HCT116 (cell line): Measurements from ENCODE around the gene EFHD1. TPM values are rescaled to one million over a fixed set of nuclear protein-coding genes. Genes with fewer than 3 reads are reported as not detected.

Source experiments
- ATAC-seq: fragments of 200-7000 bp; cut with Tn5 transposase; 2 replicates; pipeline ENCODE4 v1.9.1; 2020; ENCODE audit warnings: mild to moderate bottlenecking, moderate library complexity
- BruUV-seq: library from RNA; stranded (reverse); fragments of 400-500 nt; replicated peaks from 2 replicates; lab custom pipeline; 2021; lab: Mats Ljungman, UMichigan
- CTCF ChIA-PET: fragments of 300-600 bp; sonication (Branson Sonifier 250); formaldehyde crosslinking; loops from one replicate; lab custom pipeline; 2021; ENCODE audit warnings: antibody characterized with exemption; lab: Charles Lee
- POLR2A ChIA-PET: fragments of 300-600, 350-600 bp; sonication (Branson Sonifier 250); formaldehyde crosslinking; loops from one replicate; lab custom pipeline; 2021; ENCODE audit warnings: antibody characterized with exemption; lab: Charles Lee
- RAD21 ChIA-PET, 2 experiments: fragments of 300-600 bp; sonication (Branson Sonifier 250); formaldehyde crosslinking; loops; one replicate each; lab custom pipeline; 2023; ENCODE audit warnings: low total read pairs in 2 of 2; ENCODE audit not compliant: uncharacterized antibody in 2 of 2, unreplicated experiment in 2 of 2, low non-redundant PET in 1 of 2; lab: Charles Lee
- DNase-seq: peaks from one replicate; pipeline ENCODE4 v3.0.0-alpha.2; 2010; ENCODE audit warnings: low read depth, low spot score
- H2AFZ ChIP-seq: fragments of 200-600 bp; shearing (Covaris generic), sonication (generic); 2 replicates; pipeline ENCODE4 v1.6.1; 2017; ENCODE audit warnings: low read depth, mixed run types, mixed read lengths, antibody characterized with exemption, low read length; ENCODE audit not compliant: poor library complexity, severe bottlenecking
- H3K27ac ChIP-seq: 2 replicates; pipeline ENCODE4 v1.5.1; 2012; ENCODE audit warnings: low read depth, low read length
- H3K27me3 ChIP-seq: fragments of 200-600 bp; sonication (generic); 2 replicates; pipeline ENCODE4 v1.6.1; 2016; ENCODE audit warnings: mixed run types, low read length, mixed read lengths; ENCODE audit not compliant: insufficient read depth
- H3K36me3 ChIP-seq, 2 experiments: fragments of 200-500 bp in 1 of 2; fragments of 200-600 bp in 1 of 2; sonication (Bioruptor generic) in 1 of 2; sonication (generic) in 1 of 2; 2 replicates each; pipeline versions ENCODE4 v1.5.1 to v1.6.1; 2014 to 2016; ENCODE audit warnings: low read length in 2 of 2, inconsistent platforms in 1 of 2, mixed read lengths in 1 of 2, mixed run types in 1 of 2; ENCODE audit not compliant: insufficient read depth in 2 of 2, control insufficient read depth in 1 of 2
- H3K4me1 ChIP-seq, 2 experiments: fragments of 200-600 bp in 1 of 2; sonication (generic) in 1 of 2; 2 replicates each; pipeline versions ENCODE4 v1.5.1 to v1.6.1; 2012 to 2017; ENCODE audit warnings: low read length in 2 of 2, inconsistent platforms in 1 of 2, mild to moderate bottlenecking in 1 of 2, mixed read lengths in 1 of 2, mixed run types in 1 of 2, moderate library complexity in 1 of 2; ENCODE audit not compliant: insufficient read depth in 2 of 2, control insufficient read depth in 1 of 2
- H3K4me2 ChIP-seq: fragments of 200-600 bp; sonication (generic); 2 replicates; pipeline ENCODE4 v1.6.1; 2017; ENCODE audit warnings: mixed run types, low read length, mixed read lengths
- H3K4me3 ChIP-seq, 2 experiments: fragments of 200-600 bp in 1 of 2; sonication (generic) in 1 of 2; replicated peaks in 1 of 2; 2 replicates each; pipeline ENCODE4 v1.5.1; 2011 to 2016; ENCODE audit warnings: low read length in 2 of 2, control low read depth in 1 of 2, low read depth in 1 of 2, mild to moderate bottlenecking in 1 of 2, mixed read lengths in 1 of 2, mixed run types in 1 of 2
- H3K79me2 ChIP-seq: fragments of 200-600 bp; sonication (generic); 2 replicates; pipeline ENCODE4 v1.6.1; 2017; ENCODE audit warnings: mild to moderate bottlenecking, mixed run types, low read length, moderate library complexity, mixed read lengths; ENCODE audit not compliant: insufficient read depth
- H3K9ac ChIP-seq: fragments of 200-600 bp; sonication (generic); 2 replicates; pipeline ENCODE4 v1.6.1; 2016; ENCODE audit warnings: low read length, mixed read lengths
- H3K9me2 ChIP-seq: fragments of 200-600 bp; sonication (generic), shearing (Covaris generic); 2 replicates; pipeline ENCODE4 v1.6.1; 2017; ENCODE audit warnings: mixed run types, mild to moderate bottlenecking, moderate library complexity; ENCODE audit not compliant: insufficient read depth
- H3K9me3 ChIP-seq, 2 experiments: fragments of 200-500 bp in 1 of 2; fragments of 200-600 bp in 1 of 2; sonication (Bioruptor generic) in 1 of 2; sonication (generic) in 1 of 2; 2 replicates each; pipeline ENCODE4 v1.6.1; 2014 to 2017; ENCODE audit warnings: low read length in 2 of 2, mixed read lengths in 2 of 2, inconsistent platforms in 1 of 2, low read depth in 1 of 2, mild to moderate bottlenecking in 1 of 2, mixed run types in 1 of 2, moderate library complexity in 1 of 2; ENCODE audit not compliant: control insufficient read depth in 1 of 2, insufficient read depth in 1 of 2
- H4K20me1 ChIP-seq: fragments of 200-600 bp; sonication (generic), shearing (Covaris generic); 2 replicates; pipeline ENCODE4 v1.6.1; 2017; ENCODE audit warnings: mixed run types, mild to moderate bottlenecking, moderate library complexity; ENCODE audit not compliant: insufficient read depth
- CBX3 ChIP-seq: IDR thresholded peaks from 2 replicates; pipeline ENCODE4 v1.6.1; 2012; ENCODE audit warnings: low read depth
- CEBPB ChIP-seq: IDR thresholded peaks from 2 replicates; pipeline ENCODE4 v1.6.1; 2012; ENCODE audit warnings: low read depth
- ELF1 ChIP-seq: IDR thresholded peaks from 2 replicates; pipeline ENCODE4 v1.6.1; 2012; ENCODE audit warnings: low read depth, borderline replicate concordance
- EZH2 ChIP-seq: fragments of 200-600 bp; sonication (generic); IDR thresholded peaks from 2 replicates; pipeline ENCODE4 v1.6.1; 2017; ENCODE audit warnings: antibody characterized with exemption, mixed run types
- EZH2phosphoT487 ChIP-seq: fragments of 200-600 bp; IDR thresholded peaks from 2 replicates; pipeline ENCODE4 v1.6.1; 2018; ENCODE audit warnings: antibody characterized with exemption, borderline replicate concordance
- FOSL1 ChIP-seq: IDR thresholded peaks from 2 replicates; pipeline ENCODE4 v1.6.1; 2012; ENCODE audit warnings: low read depth
- JUND ChIP-seq: IDR thresholded peaks from 2 replicates; pipeline ENCODE4 v1.6.1; 2012
- POLR2A ChIP-seq: IDR thresholded peaks from 2 replicates; pipeline ENCODE4 v1.7.0; 2011; ENCODE audit warnings: borderline replicate concordance; ENCODE audit not compliant: insufficient read depth, insufficient read length; ENCODE audit errors: extremely low read depth
- POLR2AphosphoS5 ChIP-seq: IDR thresholded peaks from 2 replicates; pipeline ENCODE4 v1.6.1; 2011; ENCODE audit warnings: mild to moderate bottlenecking, low read depth, low read length, moderate library complexity
- SP1 ChIP-seq: IDR thresholded peaks from 2 replicates; pipeline ENCODE4 v1.6.1; 2012; ENCODE audit warnings: low read depth
- TCF7L2 ChIP-seq: IDR thresholded peaks from 2 replicates; pipeline ENCODE4 v1.7.0; 2011; ENCODE audit warnings: borderline replicate concordance, inconsistent platforms; ENCODE audit not compliant: insufficient read depth, insufficient read length; ENCODE audit errors: extremely low read depth
- YY1 ChIP-seq: IDR thresholded peaks from 2 replicates; pipeline ENCODE4 v1.6.1; 2011; ENCODE audit warnings: low read length, low read depth, moderate library complexity, mild to moderate bottlenecking; ENCODE audit not compliant: insufficient replicate concordance; ENCODE audit errors: extremely low read depth
- ZNF274 ChIP-seq: fragments of 200-500 bp; sonication (Bioruptor generic); IDR thresholded peaks from 2 replicates; pipeline ENCODE4 v1.6.1; 2014; ENCODE audit warnings: mild to moderate bottlenecking, low read depth, low read length, inconsistent platforms
- intact Hi-C: fragments of 100-400 bp; cut with micrococcal nuclease; formaldehyde crosslinking; loops from 2 replicates; pipeline ENCODE4 v1.10.0; 2022
- total RNA-seq: library from RNA; stranded (reverse); gene quantifications from one replicate; pipeline ENCODE4 v1.2.1, GENCODE V29; 2021; ENCODE audit not compliant: unreplicated experiment
- TF ChIP-seq, protein P1 (sequence below): IDR thresholded peaks from 2 replicates; pipeline ENCODE4 v1.6.1; 2012; ENCODE audit warnings: low read depth
- TF ChIP-seq, protein P2 (sequence below): IDR thresholded peaks from 2 replicates; pipeline ENCODE4 v1.6.1; 2012
- TF ChIP-seq, protein P3 (sequence below), 3 experiments: fragments of 200-600 bp in 1 of 3; sonication (generic) in 1 of 3; IDR thresholded peaks in 2 of 3; conservative IDR thresholded peaks in 1 of 3; 2 replicates each; pipeline ENCODE4 v1.5.1; 2012 to 2017; ENCODE audit warnings: low read depth in 2 of 3, low read length in 2 of 3, antibody characterized with exemption in 1 of 3, borderline replicate concordance in 1 of 3, control low read depth in 1 of 3, mild to moderate bottlenecking in 1 of 3, mixed read lengths in 1 of 3, mixed run types in 1 of 3, moderate library complexity in 1 of 3; ENCODE audit not compliant: insufficient read depth in 1 of 3
- TF ChIP-seq, protein P4 (sequence below): IDR thresholded peaks from 2 replicates; pipeline ENCODE4 v1.6.1; 2011; ENCODE audit warnings: mild to moderate bottlenecking, low read length, moderate library complexity; ENCODE audit not compliant: insufficient replicate concordance; ENCODE audit errors: extremely low read depth
- TF ChIP-seq, protein P5 (sequence below): IDR thresholded peaks from 2 replicates; pipeline ENCODE4 v1.6.1; 2012

Gene EFHD1
- total RNA-seq, 1 experiment from 2014 or later = 0.52 TPM

DNA sequence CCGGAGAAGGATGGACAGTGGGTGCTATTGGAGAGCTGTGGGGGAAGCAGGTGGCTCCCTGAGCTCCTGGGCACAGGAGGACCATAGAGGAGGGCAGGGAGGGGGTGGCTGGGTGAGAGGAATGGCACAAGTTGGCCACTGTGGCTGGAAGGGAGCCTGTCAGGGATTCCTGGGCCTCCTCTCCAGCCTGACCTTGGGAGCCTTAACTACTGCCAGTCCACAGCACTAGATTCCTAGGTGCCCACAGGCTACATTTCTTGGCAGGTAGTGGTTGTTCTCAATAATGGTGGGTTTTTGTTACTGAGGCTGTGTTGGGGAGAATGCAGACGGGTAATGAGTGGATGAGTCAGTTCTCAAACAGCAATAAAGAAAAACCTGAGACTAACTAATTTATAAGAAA lies 26.0 kb downstream of the EFHD1 start:
- Histone ChIP-seq H3K4me2 (no peak overlapping the region), H3K9me2 (no peaks in the 10 kb centered on the region), H3K4me1 (peaks cover 2 to 9% of the 10 kb centered on the region in 2 experiments; a peak in 1 of 4 replicates), H4K20me1 (no peaks in the 10 kb centered on the region), H3K9me3 (no peaks in the 10 kb centered on the region), H3K36me3 (no peaks in the 10 kb centered on the region), H3K4me3 (no peak overlapping the region), H3K79me2 (no peaks in the 10 kb centered on the region), H3K9ac (no peak overlapping the region), H3K27me3 (no peaks in the 10 kb centered on the region), H2AFZ (no peak overlapping the region), H3K27ac (no peak overlapping the region)
- DNase-seq (no peak), ATAC-seq (no peak)
- ChIA-PET RAD21 (no interaction called here), POLR2A (no interaction called here), CTCF (no interaction called here)
- intact Hi-C loops = no loop called here
- no peak for TF ChIP-seq POLR2A
- TF ChIP-seq CEBPB = no peak
- no peak for TF ChIP-seq YY1
- no peak for TF ChIP-seq POLR2AphosphoS5
- TF ChIP-seq, protein P1, sequence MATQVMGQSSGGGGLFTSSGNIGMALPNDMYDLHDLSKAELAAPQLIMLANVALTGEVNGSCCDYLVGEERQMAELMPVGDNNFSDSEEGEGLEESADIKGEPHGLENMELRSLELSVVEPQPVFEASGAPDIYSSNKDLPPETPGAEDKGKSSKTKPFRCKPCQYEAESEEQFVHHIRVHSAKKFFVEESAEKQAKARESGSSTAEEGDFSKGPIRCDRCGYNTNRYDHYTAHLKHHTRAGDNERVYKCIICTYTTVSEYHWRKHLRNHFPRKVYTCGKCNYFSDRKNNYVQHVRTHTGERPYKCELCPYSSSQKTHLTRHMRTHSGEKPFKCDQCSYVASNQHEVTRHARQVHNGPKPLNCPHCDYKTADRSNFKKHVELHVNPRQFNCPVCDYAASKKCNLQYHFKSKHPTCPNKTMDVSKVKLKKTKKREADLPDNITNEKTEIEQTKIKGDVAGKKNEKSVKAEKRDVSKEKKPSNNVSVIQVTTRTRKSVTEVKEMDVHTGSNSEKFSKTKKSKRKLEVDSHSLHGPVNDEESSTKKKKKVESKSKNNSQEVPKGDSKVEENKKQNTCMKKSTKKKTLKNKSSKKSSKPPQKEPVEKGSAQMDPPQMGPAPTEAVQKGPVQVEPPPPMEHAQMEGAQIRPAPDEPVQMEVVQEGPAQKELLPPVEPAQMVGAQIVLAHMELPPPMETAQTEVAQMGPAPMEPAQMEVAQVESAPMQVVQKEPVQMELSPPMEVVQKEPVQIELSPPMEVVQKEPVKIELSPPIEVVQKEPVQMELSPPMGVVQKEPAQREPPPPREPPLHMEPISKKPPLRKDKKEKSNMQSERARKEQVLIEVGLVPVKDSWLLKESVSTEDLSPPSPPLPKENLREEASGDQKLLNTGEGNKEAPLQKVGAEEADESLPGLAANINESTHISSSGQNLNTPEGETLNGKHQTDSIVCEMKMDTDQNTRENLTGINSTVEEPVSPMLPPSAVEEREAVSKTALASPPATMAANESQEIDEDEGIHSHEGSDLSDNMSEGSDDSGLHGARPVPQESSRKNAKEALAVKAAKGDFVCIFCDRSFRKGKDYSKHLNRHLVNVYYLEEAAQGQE = no peak
- TF ChIP-seq FOSL1 = no peak
- TF ChIP-seq TCF7L2 = no peak
- TF ChIP-seq, protein P2, sequence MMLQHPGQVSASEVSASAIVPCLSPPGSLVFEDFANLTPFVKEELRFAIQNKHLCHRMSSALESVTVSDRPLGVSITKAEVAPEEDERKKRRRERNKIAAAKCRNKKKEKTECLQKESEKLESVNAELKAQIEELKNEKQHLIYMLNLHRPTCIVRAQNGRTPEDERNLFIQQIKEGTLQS = no peak
- no peak for TF ChIP-seq EZH2
- TF ChIP-seq, protein P3, sequence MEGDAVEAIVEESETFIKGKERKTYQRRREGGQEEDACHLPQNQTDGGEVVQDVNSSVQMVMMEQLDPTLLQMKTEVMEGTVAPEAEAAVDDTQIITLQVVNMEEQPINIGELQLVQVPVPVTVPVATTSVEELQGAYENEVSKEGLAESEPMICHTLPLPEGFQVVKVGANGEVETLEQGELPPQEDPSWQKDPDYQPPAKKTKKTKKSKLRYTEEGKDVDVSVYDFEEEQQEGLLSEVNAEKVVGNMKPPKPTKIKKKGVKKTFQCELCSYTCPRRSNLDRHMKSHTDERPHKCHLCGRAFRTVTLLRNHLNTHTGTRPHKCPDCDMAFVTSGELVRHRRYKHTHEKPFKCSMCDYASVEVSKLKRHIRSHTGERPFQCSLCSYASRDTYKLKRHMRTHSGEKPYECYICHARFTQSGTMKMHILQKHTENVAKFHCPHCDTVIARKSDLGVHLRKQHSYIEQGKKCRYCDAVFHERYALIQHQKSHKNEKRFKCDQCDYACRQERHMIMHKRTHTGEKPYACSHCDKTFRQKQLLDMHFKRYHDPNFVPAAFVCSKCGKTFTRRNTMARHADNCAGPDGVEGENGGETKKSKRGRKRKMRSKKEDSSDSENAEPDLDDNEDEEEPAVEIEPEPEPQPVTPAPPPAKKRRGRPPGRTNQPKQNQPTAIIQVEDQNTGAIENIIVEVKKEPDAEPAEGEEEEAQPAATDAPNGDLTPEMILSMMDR (IDR thresholded peaks at IDR 0.05 in 2 of 3, conservative IDR thresholded peaks at IDR 0.05 in 1 of 3; ENCODE audit: borderline replicate concordance in 1 of 3, insufficient read depth in 1 of 3, low read depth in 2 of 3, low read length in 2 of 3) = no peak
- TF ChIP-seq CBX3 = no peak
- no peak for TF ChIP-seq SP1
- no peak for TF ChIP-seq JUND
- no peak for TF ChIP-seq ELF1
- TF ChIP-seq, protein P4, sequence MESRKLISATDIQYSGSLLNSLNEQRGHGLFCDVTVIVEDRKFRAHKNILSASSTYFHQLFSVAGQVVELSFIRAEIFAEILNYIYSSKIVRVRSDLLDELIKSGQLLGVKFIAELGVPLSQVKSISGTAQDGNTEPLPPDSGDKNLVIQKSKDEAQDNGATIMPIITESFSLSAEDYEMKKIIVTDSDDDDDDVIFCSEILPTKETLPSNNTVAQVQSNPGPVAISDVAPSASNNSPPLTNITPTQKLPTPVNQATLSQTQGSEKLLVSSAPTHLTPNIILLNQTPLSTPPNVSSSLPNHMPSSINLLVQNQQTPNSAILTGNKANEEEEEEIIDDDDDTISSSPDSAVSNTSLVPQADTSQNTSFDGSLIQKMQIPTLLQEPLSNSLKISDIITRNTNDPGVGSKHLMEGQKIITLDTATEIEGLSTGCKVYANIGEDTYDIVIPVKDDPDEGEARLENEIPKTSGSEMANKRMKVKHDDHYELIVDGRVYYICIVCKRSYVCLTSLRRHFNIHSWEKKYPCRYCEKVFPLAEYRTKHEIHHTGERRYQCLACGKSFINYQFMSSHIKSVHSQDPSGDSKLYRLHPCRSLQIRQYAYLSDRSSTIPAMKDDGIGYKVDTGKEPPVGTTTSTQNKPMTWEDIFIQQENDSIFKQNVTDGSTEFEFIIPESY = no peak
- TF ChIP-seq EZH2phosphoT487 = no peak
- TF ChIP-seq ZNF274 = no peak
- TF ChIP-seq, protein P5, sequence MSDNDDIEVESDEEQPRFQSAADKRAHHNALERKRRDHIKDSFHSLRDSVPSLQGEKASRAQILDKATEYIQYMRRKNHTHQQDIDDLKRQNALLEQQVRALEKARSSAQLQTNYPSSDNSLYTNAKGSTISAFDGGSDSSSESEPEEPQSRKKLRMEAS = no peak
- no TSS peak for BruUV-seq
